ENCODE measurements around the gene KRTAP3-3.

- TF ChIP-seq CTCF (IDR thresholded peaks at IDR 0.05) (no peak), POLR2AphosphoS5 (IDR thresholded peaks at IDR 0.05) (no peak)
Observed at GRCh38 chr17:40960144-40960543, 33.8 kb downstream of the KRTAP3-3 start.

Data from breast epithelium (tissue), 3 donors.